Daoy (cell line): ENCODE data around the gene TMPRSS9. TPM values are rescaled to one million over a fixed set of nuclear protein-coding genes. Genes with fewer than 3 reads are reported as not detected.
A peak's percentile ranks its signal among the peaks of the same experiment; 100 is the strongest.

Experiments used
- DNase-seq: peaks from one replicate; pipeline ENCODE4 v3.0.0-alpha.2; 2015; ENCODE audit warnings: low read depth
- total RNA-seq: library from RNA; depleted of rRNA; stranded (reverse); fragments of >200 nt; shearing (Covaris generic); gene quantifications from 2 replicates; pipeline ENCODE4 v1.2.3, GENCODE V29; 2014

The TMPRSS9 gene
- total RNA-seq, 1 experiment from 2014 or later, result not detected

GRCh38 chr19:2420490-2420889 is 60.4 kb downstream of the TMPRSS9 start:
- no peak for DNase-seq

- DNase-seq, result no peak
These were observed 61.7 kb downstream of the TMPRSS9 start for GRCh38 chr19:2421581-2422306.

DNA sequence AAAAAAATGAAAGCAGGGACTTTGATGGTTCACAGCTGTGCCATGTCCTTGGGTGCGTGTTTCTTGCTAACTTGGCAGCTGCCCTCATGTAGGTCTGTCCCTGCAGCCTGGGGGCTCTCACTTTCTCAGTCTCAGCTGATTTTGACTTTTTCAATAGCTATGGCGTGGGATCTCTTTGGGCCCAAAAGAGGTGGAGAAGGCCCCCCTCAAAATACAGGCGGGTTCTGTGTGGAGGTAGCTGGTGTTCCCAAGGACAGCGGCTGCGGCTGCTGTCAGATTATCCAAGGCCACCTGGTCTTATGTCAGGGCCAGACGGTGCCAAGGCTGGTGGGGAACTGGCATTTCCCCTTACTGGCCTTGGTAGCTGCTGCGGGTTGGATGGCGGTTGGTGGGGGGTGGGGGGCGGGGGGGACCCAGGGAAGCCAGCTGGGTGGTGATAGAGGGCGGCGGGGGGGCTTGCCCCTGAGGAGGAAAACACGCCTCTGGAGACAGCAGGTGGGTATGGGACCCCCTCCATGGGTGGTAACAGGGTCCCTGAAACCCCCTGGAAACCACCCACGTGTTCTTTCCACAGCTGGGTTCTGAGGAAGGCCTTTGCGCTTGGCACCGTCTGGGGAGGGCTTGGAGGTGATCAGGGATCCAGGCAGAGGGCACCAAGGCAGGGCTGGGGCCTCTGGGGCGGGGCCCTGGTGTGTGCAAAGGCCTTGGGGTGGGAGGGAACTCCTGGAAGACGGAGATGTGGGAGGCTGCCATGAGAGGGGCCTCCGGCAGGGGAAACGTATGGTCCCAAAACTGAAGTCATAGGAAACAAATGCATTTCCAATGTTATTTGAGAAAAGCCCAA is 63.2 kb downstream of the TMPRSS9 start:
- DNase-seq, result peak; percentile 2

GRCh38 chr19:2423915-2424685 is 64.0 kb downstream of the TMPRSS9 start:
- DNase-seq, result peak; percentile 1

DNA sequence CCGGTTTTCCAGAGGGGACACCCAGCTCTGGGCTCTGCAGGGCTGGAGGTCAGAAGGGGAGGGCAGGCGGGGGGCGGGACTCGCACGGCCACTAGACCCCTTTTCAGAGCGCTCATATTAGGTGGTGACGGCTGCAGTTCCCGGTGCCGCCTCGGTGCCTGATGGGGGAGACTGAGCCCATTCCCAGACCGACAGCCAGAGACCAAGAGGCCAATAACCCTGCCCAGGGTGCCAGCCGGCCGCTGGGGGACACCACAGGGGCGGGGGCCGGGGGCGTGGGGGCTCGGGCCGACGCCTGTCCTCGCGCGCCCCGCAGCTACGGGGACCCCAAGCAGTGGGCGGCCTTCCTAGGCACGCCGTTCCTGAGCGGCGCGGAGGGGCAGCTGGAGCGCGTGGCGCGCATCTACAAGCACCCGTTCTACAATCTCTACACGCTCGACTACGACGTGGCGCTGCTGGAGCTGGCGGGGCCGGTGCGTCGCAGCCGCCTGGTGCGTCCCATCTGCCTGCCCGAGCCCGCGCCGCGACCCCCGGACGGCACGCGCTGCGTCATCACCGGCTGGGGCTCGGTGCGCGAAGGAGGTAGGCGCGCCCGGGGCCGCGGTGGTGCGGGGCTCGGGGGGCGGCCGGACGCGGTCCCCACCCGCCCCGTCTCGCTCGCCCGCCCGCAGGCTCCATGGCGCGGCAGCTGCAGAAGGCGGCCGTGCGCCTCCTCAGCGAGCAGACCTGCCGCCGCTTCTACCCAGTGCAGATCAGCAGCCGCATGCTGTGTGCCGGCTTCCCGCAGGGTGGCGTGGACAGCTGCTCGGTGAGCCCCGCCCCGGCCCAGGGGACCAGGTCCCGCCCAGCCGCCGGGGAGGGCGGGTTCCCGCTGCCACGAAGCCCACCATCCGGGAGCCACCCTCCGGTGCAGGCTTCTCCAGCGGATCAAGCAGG is 64.9 kb downstream of the TMPRSS9 start:
- DNase-seq, result peak; percentile 3

DNA sequence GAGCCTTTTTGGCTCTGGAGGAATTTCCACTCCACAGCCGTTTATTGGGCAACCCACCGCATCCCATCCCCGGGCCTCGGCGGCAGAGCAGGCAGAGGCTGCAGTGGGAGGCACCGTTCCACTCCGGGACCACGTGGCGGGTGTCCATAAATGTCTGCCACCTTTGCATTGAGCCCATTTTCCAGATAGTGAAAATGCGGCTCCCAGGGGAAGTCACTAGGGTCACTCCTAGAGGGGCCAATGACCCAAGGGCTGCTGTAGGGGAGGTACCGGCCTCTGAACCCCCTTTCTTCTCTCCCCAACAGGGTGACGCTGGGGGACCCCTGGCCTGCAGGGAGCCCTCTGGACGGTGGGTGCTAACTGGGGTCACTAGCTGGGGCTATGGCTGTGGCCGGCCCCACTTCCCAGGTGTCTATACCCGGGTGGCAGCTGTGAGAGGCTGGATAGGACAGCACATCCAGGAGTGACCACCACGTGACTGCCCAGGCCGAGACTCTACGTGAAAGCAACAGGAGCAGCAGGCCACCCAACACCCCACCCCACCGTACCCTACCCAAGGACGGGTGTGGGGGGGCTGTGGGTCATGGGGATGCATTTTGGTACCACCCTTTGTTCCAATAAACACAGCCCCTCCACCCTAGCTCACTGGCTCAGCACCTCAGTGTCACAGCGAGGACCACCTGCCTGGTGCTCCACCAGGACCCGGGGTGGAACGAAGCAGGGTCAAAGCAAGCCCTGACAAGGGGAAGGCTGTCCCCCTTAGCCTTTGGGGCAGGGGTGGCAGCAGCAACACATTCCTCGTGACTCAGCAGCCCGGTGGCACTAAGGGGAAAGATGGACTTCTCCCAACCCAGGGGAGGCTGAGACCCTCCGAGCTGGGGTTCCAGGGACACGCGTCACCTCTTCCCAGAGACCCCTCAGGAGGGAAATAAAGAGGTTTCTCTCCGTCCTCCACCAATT is 65.8 kb downstream of the TMPRSS9 start:
- DNase-seq, result no peak

GRCh38 chr19:2426611-2427428 is 66.8 kb downstream of the TMPRSS9 start:
- peak; percentile 69 for DNase-seq

DNA sequence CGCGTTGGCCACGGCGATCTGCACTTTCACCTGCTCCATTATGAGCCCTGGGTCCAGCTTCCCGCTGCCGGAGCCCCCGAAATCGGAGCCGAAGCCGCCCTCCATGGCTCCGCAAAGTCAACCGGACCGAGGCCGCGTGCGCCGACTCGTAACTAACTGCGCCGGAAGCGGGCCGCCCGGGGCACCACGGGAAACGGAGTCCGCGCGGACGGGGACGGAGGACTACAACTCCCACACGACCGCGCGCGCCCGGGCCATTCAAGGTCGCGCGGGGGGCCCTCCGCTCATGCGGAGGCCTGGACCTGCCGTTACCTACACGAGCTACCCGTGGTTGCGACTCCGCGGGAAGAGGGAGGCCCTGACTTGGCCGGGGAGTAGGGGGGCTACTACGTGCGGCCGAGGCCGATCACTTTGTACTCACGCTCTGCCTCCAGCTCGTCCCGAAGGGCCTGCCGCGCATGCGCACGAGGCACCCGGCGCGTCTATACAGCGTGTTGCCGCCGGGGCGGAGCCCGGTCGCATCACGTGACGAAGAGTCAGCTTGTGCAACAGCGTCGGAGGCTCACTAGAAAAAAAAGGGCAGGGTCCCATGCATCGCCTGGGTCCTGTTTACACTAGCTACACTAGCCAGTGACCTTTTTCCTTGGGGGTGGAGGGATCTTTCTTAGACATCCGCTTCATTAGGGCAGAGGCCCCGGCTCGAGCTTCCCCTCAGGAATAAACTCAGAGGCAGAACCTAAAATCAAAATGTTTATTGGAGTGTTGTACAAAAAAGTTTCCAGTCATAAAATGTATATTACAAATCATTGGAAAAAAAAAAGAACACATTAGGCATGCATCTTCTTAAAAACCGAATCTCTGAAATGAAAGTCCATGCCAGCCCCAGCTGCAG is 67.6 kb downstream of the TMPRSS9 start, which contains the start of gene TIMM13:
TSS of gene TIMM13 (minus strand) at position 158 of the 892 bp plus-strand sequence. CDS start at position 105, 53 bp downstream.
- peak; percentile 99 for DNase-seq

GRCh38 chr19:2428321-2428690 is 68.2 kb downstream of the TMPRSS9 start:
- DNase-seq, result peak; percentile 39

- no peak for DNase-seq
These were observed 69.0 kb downstream of the TMPRSS9 start for GRCh38 chr19:2428756-2429711.

- no peak for DNase-seq
These were observed 70.0 kb downstream of the TMPRSS9 start for GRCh38 chr19:2429917-2430535.

GRCh38 chr19:2431318-2432055 is 71.4 kb downstream of the TMPRSS9 start:
- DNase-seq, result no peak

- DNase-seq, result no peak
These were observed 72.2 kb downstream of the TMPRSS9 start for GRCh38 chr19:2432131-2432848.

DNA sequence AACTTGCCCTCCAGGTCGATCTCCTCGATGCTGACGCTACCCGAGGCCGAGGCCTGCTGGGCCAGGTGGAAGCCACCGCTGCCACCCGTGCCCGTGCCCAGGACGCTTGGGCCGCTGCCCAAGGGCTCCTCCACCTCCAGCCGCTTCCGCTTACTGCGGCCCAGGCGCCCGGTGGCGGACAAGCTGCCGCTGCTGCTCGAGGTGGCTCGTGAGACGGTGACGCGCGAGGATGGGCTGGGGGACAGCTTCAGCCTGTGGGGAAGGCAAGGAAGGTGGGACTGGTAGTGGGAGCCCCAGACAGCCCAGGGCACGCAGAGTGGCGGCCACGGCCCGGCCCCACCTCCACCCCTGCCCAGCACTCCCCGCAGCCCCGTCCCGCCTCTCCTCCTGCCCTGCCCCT is 73.8 kb downstream of the TMPRSS9 start:
- DNase-seq, result no peak

- DNase-seq, result no peak
These were observed 74.2 kb downstream of the TMPRSS9 start for GRCh38 chr19:2434267-2434666.
